Measurements from ENCODE around the gene ZNF462.

GRCh38 chr9:106869458-106869857 is 6.5 kb downstream of the ZNF462 start:
- TF ChIP-seq, protein P1, sequence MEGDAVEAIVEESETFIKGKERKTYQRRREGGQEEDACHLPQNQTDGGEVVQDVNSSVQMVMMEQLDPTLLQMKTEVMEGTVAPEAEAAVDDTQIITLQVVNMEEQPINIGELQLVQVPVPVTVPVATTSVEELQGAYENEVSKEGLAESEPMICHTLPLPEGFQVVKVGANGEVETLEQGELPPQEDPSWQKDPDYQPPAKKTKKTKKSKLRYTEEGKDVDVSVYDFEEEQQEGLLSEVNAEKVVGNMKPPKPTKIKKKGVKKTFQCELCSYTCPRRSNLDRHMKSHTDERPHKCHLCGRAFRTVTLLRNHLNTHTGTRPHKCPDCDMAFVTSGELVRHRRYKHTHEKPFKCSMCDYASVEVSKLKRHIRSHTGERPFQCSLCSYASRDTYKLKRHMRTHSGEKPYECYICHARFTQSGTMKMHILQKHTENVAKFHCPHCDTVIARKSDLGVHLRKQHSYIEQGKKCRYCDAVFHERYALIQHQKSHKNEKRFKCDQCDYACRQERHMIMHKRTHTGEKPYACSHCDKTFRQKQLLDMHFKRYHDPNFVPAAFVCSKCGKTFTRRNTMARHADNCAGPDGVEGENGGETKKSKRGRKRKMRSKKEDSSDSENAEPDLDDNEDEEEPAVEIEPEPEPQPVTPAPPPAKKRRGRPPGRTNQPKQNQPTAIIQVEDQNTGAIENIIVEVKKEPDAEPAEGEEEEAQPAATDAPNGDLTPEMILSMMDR (IDR thresholded peaks at IDR 0.05), result no peak
- TF ChIP-seq POLR2A (IDR thresholded peaks at IDR 0.05; ENCODE audit: low read depth), result no peak

All from esophagus muscularis mucosa (tissue), 3 donors.